Measurements from ENCODE around the gene AFF3. TPM values are rescaled to one million over a fixed set of nuclear protein-coding genes. Genes with fewer than 3 reads are reported as not detected.

Gene AFF3
- total RNA-seq, 3 donors from 2014 or later: 2.1 to 2.6 (median 2.2) TPM

- Mint-ChIP-seq H3K4me3 (no peak overlapping the region), H3K4me1 (ENCODE audit: low read depth) (peaks cover 7% of the 10 kb centered on the region), H3K9me3 (no peaks in the 10 kb centered on the region), H3K27me3 (ENCODE audit: low read depth) (no peaks in the 10 kb centered on the region), H3K36me3 (ENCODE audit: insufficient read depth) (no peaks in the 10 kb centered on the region)
- no peak for DNase-seq
- no peak for ATAC-seq
Measured at GRCh38 chr2:99998651-99999320, 143.6 kb downstream of the AFF3 start.

GRCh38 chr2:99989905-99990304 is 152.5 kb downstream of the AFF3 start:
- Mint-ChIP-seq H3K9me3 (no peaks in the 10 kb centered on the region), H3K36me3 (ENCODE audit: insufficient read depth) (peaks cover 1% of the 10 kb centered on the region), H3K4me1 (ENCODE audit: low read depth) (no peaks in the 10 kb centered on the region), H3K27me3 (ENCODE audit: low read depth) (no peaks in the 10 kb centered on the region), H3K4me3 (no peak overlapping the region)
- ATAC-seq: no peak
- DNase-seq: no peak

- ATAC-seq (no peak), DNase-seq (no peak)
- H3K36me3 Mint-ChIP-seq (ENCODE audit: insufficient read depth): peaks cover 1% of the 10 kb centered on the region
- H3K27me3 Mint-ChIP-seq (ENCODE audit: low read depth): no peaks in the 10 kb centered on the region
- no peaks in the 10 kb centered on the region for H3K9me3 Mint-ChIP-seq
- H3K4me3 Mint-ChIP-seq: no peak overlapping the region
- no peaks in the 10 kb centered on the region for H3K4me1 Mint-ChIP-seq (ENCODE audit: low read depth)
Measured at GRCh38 chr2:99988599-99988998, 153.8 kb downstream of the AFF3 start.

GRCh38 chr2:99987160-99987559 is 155.2 kb downstream of the AFF3 start:
- Mint-ChIP-seq H3K4me1 (ENCODE audit: low read depth) (no peaks in the 10 kb centered on the region), H3K4me3 (no peak overlapping the region), H3K9me3 (no peaks in the 10 kb centered on the region), H3K36me3 (ENCODE audit: insufficient read depth) (peaks cover 3% of the 10 kb centered on the region), H3K27me3 (ENCODE audit: low read depth) (no peaks in the 10 kb centered on the region)
- no peak for DNase-seq
- no peak for ATAC-seq

- Mint-ChIP-seq H3K4me3 (no peak overlapping the region), H3K36me3 (ENCODE audit: insufficient read depth) (peaks cover 3% of the 10 kb centered on the region), H3K4me1 (ENCODE audit: low read depth) (no peaks in the 10 kb centered on the region), H3K9me3 (no peaks in the 10 kb centered on the region), H3K27me3 (ENCODE audit: low read depth) (no peaks in the 10 kb centered on the region)
- no peak for DNase-seq
- no peak for ATAC-seq
Measured at GRCh38 chr2:99984799-99985515, 157.4 kb downstream of the AFF3 start.

- no peak for DNase-seq
- Mint-ChIP-seq H3K27me3 (ENCODE audit: low read depth) (no peaks in the 10 kb centered on the region), H3K4me1 (ENCODE audit: low read depth) (no peaks in the 10 kb centered on the region), H3K36me3 (ENCODE audit: insufficient read depth) (peaks cover 3% of the 10 kb centered on the region), H3K4me3 (no peak overlapping the region), H3K9me3 (no peaks in the 10 kb centered on the region)
- no peak for ATAC-seq
Measured at GRCh38 chr2:99982744-99983143, 159.6 kb downstream of the AFF3 start.

GRCh38 chr2:99981840-99982239 is 160.6 kb downstream of the AFF3 start:
- Mint-ChIP-seq H3K4me3 (no peak overlapping the region), H3K9me3 (no peaks in the 10 kb centered on the region), H3K4me1 (ENCODE audit: low read depth) (no peaks in the 10 kb centered on the region), H3K27me3 (ENCODE audit: low read depth) (no peaks in the 10 kb centered on the region), H3K36me3 (ENCODE audit: insufficient read depth) (peaks cover 3% of the 10 kb centered on the region)
- ATAC-seq: no peak
- no peak for DNase-seq

GRCh38 chr2:99980176-99980575 is 162.2 kb downstream of the AFF3 start:
- Mint-ChIP-seq H3K4me1 (ENCODE audit: low read depth) (no peaks in the 10 kb centered on the region), H3K27me3 (ENCODE audit: low read depth) (no peaks in the 10 kb centered on the region), H3K4me3 (no peak overlapping the region), H3K36me3 (ENCODE audit: insufficient read depth) (peaks cover 4% of the 10 kb centered on the region), H3K9me3 (no peaks in the 10 kb centered on the region)
- DNase-seq: no peak
- ATAC-seq: no peak

GRCh38 chr2:99977966-99978365 is 164.4 kb downstream of the AFF3 start:
- ATAC-seq (no peak), DNase-seq (no peak)
- H3K4me3 Mint-ChIP-seq: no peak overlapping the region
- peaks cover 4% of the 10 kb centered on the region for H3K36me3 Mint-ChIP-seq (ENCODE audit: insufficient read depth)
- H3K9me3 Mint-ChIP-seq: no peaks in the 10 kb centered on the region
- no peaks in the 10 kb centered on the region for H3K27me3 Mint-ChIP-seq (ENCODE audit: low read depth)
- H3K4me1 Mint-ChIP-seq (ENCODE audit: low read depth): no peaks in the 10 kb centered on the region

- no peaks in the 10 kb centered on the region for H3K27me3 Mint-ChIP-seq (ENCODE audit: low read depth)
- peaks cover 2% of the 10 kb centered on the region for H3K36me3 Mint-ChIP-seq (ENCODE audit: insufficient read depth)
- H3K9me3 Mint-ChIP-seq: no peaks in the 10 kb centered on the region
- DNase-seq (no peak), ATAC-seq (no peak)
- H3K4me3 Mint-ChIP-seq: no peak overlapping the region
- H3K4me1 Mint-ChIP-seq (ENCODE audit: low read depth): no peaks in the 10 kb centered on the region
Measured at GRCh38 chr2:99975386-99975785, 167.0 kb downstream of the AFF3 start.

GRCh38 chr2:99974682-99975375 is 167.6 kb downstream of the AFF3 start:
- Mint-ChIP-seq H3K4me3 (no peak overlapping the region), H3K4me1 (ENCODE audit: low read depth) (no peaks in the 10 kb centered on the region), H3K36me3 (ENCODE audit: insufficient read depth) (peaks cover 2% of the 10 kb centered on the region), H3K9me3 (no peaks in the 10 kb centered on the region), H3K27me3 (ENCODE audit: low read depth) (no peaks in the 10 kb centered on the region)
- ATAC-seq: no peak
- DNase-seq: no peak

GRCh38 chr2:99974275-99974674 is 168.1 kb downstream of the AFF3 start:
- no peaks in the 10 kb centered on the region for H3K4me1 Mint-ChIP-seq (ENCODE audit: low read depth)
- no peaks in the 10 kb centered on the region for H3K9me3 Mint-ChIP-seq
- peaks cover 2% of the 10 kb centered on the region for H3K36me3 Mint-ChIP-seq (ENCODE audit: insufficient read depth)
- no peaks in the 10 kb centered on the region for H3K27me3 Mint-ChIP-seq (ENCODE audit: low read depth)
- H3K4me3 Mint-ChIP-seq: no peak overlapping the region
- peak in 1 of 2 donors; percentile 40 for ATAC-seq
- no peak for DNase-seq

- Mint-ChIP-seq H3K27me3 (ENCODE audit: low read depth) (no peaks in the 10 kb centered on the region), H3K4me1 (ENCODE audit: low read depth) (no peaks in the 10 kb centered on the region), H3K4me3 (no peak overlapping the region), H3K9me3 (no peaks in the 10 kb centered on the region), H3K36me3 (ENCODE audit: insufficient read depth) (peaks cover 2% of the 10 kb centered on the region)
- DNase-seq (no peak), ATAC-seq (no peak)
Measured at GRCh38 chr2:99971326-99971900, 171.0 kb downstream of the AFF3 start.

- Mint-ChIP-seq H3K36me3 (ENCODE audit: insufficient read depth) (no peaks in the 10 kb centered on the region), H3K9me3 (no peaks in the 10 kb centered on the region), H3K4me3 (no peak overlapping the region), H3K27me3 (ENCODE audit: low read depth) (no peaks in the 10 kb centered on the region), H3K4me1 (ENCODE audit: low read depth) (no peaks in the 10 kb centered on the region)
- ATAC-seq (no peak), DNase-seq (no peak)
Measured at GRCh38 chr2:99970292-99970868, 172.0 kb downstream of the AFF3 start.
